GM18951 (cell line): ENCODE measurements around the gene PRM3.

Experiments
- POLR2A ChIP-seq: IDR thresholded peaks from 4 replicates; pipeline ENCODE4 v1.6.1; 2011; ENCODE audit warnings: mild to moderate bottlenecking; ENCODE audit not compliant: insufficient read length, insufficient read depth; ENCODE audit errors: extremely low read depth
- in situ Hi-C: fragments of 300-500 bp; cut with MboI; formaldehyde crosslinking; loops from one replicate; pipeline ENCODE4 v1.12.0; 2022; ENCODE audit warnings: low sequenced_read_pairs, mixed read lengths, inconsistent platforms; ENCODE audit not compliant: unreplicated experiment

Gene PRM3

DNA sequence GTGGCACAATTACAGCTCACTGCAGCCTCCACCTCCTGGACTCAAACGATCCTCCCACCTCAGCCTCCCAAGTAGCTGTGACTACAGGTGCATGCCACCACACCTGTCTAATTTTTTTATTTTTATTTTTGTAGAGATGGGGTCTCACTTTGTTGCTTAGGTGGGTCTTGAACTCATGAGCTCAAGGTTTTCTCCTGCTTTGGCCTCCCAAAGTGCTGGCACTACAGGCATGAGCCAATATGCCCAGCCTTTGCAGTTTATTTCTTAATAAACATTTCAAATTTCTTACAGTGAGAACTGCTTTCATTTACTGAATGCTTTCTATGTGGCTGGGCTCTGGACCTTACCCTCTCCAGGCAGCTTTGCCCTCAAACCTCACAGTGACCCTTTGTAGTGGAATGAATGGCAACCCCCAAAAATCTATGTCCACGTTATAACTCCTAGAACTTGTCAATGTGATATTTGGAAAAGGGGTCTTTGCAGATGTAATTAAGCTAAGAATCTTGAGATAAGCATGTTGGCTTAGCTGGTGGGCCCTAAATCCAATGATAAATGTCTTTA, 2.7 kb downstream of the PRM3 start:
- in situ Hi-C loops: no loop called here
- no peak for TF ChIP-seq POLR2A

DNA sequence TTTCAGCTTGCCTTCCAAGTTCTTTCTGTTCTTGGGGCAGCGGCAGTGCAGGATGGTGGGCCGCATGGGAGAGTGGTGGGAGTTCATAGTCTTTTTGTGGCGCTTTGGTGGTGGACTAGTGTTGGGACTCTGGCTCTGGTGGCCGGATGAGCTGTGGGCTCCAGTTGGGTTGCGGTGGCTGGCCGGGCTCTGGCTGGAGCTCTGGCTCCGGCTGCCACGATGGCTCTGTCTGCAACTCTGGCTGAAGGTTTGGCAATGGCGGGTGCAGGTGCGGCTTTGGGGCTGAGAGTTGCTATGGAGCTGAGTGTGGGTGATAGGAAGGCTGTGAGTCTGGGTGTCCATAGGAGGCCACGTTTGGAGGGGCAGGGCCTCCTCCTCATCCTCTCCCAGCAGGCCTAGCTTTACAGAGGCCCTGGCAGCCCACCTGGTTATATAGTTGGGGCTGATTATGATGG, 4.5 kb downstream of the PRM3 start, which contains the start of gene TNP2:
Gene TNP2, minus strand, starts transcription at position 405 of the 455 bp plus-strand sequence. Its CDS starts 63 bp downstream, at position 342.
- TF ChIP-seq POLR2A: no peak
- in situ Hi-C loops: no loop called here

DNA sequence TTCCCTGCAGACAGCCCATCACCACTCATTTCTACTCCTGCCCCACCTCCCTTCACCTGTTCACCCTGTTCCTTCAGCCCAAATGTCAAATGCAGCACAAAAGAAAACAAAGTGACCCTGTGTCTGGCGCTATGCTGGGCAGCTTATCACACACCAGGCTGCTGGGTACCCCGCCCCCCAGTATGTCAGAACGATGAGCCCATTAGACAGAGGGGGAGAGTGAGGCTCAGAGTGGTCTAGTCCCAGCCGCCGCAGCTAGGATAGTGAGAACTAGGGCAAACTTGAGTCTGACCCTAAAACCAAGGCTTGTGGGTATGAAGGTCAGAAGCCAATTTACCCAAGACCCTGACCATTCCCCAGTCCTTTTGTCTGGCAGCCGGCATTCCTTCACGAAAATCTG, 8.3 kb downstream of the PRM3 start:
- in situ Hi-C loops: no loop called here
- no peak for TF ChIP-seq POLR2A

DNA sequence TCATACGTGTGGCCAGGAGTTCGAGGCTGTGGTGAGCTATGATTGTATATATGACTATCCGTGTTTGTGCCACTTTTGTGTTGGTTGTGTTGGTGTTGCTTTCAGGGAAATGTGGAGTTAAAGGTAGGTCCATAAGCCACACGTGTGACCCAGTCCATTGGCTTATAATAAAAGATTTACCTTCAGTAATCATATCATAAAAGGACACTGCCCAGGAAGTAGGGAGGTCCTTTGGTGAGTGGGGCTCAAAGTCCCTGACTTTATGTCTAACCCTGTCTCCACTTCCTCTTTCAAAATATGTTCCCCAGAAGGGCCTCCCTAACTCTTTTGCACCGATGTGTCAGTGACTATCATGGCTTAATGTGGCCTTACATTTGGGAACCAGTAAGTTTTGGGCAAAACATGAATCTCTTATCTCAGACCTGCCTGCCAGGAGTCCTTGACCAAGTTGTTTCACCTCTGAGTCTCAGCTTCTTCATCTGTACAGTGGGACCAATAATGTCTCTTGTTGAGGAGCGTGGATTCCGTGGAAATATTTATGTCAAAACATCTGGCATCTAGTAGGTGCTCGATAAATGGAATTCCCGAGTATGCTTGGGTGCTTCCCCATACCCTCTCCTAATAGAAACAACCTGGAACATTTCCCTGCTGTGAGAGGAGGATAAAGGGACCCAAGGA, 9.1 kb downstream of the PRM3 start:
- TF ChIP-seq POLR2A: no peak
- in situ Hi-C loops: loop anchor here (5.0 kb wide), 1 partner anchor 83 kb away; the partner anchor contains the start of gene RMI2

DNA sequence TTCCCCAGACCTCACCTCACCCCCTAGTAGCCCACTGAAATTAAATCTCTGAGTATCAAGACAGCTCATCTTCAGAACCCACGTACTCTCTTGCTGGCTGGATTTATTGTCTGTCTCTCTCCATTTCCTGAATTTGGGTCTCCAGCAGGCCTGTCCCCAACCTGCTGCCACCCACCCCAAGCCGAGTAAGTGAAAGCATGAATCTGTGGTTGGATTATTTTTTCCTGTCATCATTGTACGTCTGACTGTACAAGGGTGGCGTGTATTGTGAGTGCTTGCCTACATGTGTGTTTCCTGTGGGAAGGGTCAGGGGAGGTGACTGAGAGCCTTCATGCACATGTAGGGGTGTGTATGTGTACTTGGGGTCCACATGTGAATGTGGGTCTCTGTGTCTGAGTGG, 9.7 kb downstream of the PRM3 start:
- in situ Hi-C loops: loop anchor here (5.0 kb wide), 1 partner anchor 84 kb away; the partner anchor contains the start of gene RMI2

DNA sequence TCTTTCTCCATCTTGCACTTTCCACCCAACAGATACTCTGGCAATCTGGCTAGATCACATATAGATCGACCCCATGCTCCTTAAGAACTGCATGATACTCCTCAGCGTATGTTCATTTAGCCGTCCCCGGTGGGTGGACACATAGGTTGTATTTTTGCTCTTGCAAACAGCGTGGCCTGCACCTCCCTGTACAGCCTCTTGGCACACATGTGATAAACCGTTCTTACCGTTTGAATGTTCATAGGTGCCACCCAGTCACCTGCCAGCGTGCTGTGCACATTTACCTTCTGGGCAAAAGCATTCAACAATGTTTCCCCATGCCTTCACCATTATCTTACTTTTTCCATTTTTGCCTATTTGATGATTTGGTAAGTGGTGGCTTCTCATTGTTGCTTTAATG, 10.5 kb downstream of the PRM3 start:
- in situ Hi-C loops: loop anchor here (5.0 kb wide), 1 partner anchor 84 kb away; the partner anchor contains the start of gene RMI2
- TF ChIP-seq POLR2A: no peak

More for the DNA sequence above, 9.7 kb downstream of the PRM3 start:
- no peak for TF ChIP-seq POLR2A

DNA sequence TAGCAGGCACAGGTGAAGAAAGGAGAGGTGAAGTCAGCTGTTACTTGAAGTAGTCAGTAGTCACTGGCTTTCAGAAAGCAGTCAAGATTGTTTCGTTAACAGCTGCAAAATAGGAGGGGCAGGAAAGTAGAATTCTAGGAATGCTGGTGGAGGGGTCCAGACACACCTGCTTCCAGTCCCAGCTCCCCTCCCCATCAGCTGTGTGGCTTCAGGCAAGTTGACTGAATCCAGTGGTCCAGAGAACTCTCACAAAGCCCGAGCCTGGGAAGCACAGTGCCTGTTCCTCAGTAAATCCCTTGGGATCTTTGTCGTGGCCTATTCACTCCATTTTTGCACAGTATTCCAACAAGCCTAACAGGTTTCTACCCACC, 12.8 kb downstream of the PRM3 start:
- in situ Hi-C loops: loop anchor here (5.0 kb wide), 1 partner anchor 87 kb away; the partner anchor contains the start of gene RMI2
- TF ChIP-seq POLR2A: no peak

DNA sequence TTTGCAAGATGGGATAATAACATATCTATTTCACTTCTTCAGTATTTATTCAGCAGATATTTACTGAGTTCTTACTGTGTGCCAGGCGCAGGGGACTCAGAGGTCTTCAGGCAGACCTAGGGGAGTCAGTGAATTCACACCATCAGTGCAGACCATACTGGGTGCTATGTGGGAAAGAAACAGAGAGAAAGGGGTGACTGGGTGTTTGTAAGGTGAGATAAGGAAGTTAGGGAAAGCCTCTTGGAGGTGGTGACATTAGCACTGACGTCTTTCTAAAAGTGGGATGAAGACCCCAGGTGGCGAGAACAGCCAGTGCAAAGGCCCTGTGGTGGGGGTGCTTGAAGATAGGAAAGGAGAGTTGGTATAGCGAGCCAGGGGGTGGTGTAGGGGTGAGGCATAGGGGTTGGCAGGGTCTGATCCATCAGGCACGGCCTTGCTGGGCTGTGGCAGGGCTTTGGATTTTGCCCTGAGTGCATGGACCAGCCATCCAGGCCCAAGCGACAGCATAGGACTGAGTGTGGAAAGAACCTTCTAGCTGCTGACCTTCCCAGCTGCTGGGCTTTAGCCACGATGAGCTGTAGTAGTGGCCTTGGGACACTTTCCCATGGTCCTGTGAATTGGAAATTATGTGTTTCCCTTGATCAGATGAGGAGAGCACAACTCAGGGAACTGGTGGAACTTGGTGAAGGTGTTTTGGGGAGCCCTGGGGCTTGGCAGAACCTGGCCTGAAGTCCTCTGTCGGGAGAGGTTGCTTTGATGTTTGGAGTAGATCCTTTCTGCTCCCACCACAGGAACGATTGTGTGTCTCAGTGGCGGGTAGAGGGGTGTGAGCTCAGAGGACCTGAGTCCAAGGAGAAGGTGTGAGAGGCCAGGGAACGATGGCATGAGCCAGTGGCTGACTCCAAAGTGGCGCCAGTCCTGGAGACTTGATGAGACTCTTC, 13.5 kb downstream of the PRM3 start:
- no peak for TF ChIP-seq POLR2A
- in situ Hi-C loops: loop anchor here (5.0 kb wide), 1 partner anchor 87 kb away; the partner anchor contains the start of gene RMI2

DNA sequence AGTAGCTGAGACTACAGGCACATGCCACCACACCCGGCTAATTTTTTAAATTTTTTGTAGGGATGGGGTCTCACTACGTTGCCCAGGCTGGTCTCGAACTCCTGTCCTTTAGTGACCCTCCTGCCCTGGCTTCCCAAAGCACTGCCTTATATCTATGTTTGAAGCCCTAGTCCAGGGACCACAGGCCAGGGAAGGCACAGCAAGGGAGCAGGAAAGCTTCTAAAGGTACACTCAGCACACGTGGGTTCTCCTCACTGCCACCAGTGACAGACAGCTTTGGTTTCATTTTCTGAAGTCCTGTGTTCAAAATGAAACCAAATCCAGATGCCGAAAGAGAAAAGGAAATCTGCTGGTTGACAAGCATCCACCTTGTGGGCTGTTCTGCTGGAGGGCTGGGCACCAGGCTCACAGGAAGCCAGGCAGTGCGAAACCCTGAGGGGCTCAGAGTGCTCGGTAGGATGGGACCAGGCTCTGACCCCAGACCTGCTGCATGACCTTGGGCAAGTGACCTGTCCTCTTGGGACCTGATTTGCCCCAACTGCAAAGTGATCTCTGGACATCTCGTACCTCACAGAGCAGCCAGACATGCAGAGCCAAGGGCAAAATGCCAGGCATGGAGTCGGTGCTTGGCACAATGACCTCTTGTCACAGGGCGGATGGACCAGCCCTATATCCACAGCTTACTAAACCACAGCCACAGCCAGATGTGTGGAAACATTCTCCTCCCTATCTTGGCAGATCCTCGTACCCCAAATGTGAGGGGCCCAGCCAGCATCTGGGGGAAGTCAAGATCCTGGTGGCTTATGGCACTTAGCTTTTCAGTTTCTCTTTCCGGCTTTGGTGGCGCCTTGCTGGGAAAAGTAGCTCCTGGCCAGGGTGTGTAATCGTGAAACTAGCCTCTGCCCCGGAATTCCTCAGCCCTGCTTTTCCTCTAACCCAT, 14.6 kb downstream of the PRM3 start:
- TF ChIP-seq POLR2A: no peak
- in situ Hi-C loops: no loop called here

DNA sequence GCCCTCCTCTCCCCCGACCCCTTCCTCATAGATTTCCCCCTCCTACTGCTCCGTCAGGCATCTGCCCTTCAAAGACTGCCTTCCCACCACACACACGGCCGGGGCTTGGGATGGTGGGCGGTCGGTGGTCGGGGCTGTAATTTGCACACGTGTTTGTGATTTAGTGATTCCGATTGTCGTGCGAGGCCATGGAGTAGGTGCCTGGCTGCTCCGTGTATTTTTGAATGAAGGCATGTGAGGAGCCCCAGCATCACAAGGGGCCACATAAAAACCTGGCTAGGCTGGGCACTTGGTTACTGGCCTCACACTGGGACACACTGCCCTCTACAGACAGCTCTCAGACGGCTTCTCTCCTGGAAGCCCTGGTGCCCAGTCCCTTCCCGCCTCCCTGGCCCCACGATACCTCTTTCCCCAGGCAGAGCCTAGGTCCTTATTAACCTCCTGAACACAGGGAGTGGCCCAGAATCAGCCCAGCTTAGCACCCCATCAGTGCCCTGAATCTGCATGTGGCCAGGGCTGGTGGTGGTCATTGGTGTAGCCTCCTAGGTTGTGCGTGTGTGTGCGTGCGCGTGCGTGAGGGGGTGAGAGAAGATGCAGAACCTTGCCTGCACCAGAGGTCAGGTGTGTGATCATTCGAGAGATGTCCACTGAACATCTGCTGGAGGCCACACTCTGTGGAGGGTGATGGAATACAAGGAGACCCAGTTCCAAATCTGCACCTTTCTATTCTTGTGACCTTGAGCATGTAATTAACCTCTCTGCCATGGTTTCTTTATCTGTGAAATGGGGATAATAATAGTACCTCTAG, 16.1 kb downstream of the PRM3 start:
- no peak for TF ChIP-seq POLR2A
- in situ Hi-C loops: no loop called here

DNA sequence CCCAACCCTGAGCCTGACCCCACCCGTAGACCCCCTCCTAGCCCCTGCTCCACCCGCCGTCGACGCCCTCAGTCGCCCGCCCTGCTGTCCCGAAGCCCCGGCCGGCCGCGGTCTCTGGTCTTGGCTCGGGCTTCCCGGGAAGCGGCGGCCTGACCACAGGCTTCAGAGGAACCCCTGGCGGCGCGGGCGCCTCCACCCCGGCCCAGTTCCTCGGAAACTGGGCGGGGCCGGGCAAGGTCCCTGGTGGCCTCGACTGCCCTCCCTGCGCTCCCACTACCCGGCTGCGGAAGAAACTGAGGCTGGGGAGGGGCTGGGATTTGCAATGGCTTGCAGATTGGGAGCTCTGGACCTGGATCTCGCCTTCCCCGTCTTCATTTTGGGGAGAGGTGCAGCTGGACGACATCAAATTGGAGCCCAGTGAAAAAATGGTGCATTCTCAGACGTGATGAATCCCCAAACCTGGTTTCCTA, 16.7 kb downstream of the PRM3 start:
- in situ Hi-C loops: no loop called here

More for the DNA sequence above, 16.7 kb downstream of the PRM3 start:
- no peak for TF ChIP-seq POLR2A
